ENCODE results near the gene MAGEF1.

The MAGEF1 gene

DNA sequence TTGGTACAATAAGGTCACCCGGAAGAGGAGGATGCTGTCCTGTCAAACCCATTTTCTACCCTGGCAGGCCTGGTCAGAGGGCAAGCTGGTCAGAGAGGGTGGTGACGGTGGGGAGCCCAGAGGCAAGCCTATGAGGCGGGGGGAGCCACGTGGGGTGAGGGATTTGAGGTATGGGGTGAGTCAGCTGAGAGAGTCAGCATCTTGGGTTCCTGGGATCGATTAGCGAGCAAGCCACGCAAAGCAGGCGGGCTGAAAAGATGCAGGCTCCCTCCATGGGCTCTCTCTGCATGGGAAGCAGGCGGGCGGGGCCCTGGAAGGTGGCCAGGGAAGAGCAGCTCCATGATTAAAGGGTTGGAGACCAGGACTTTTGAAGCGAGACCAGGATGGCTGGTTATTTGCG lies 48.1 kb downstream of the MAGEF1 start:
- no peak for FAIRE-seq

DNA sequence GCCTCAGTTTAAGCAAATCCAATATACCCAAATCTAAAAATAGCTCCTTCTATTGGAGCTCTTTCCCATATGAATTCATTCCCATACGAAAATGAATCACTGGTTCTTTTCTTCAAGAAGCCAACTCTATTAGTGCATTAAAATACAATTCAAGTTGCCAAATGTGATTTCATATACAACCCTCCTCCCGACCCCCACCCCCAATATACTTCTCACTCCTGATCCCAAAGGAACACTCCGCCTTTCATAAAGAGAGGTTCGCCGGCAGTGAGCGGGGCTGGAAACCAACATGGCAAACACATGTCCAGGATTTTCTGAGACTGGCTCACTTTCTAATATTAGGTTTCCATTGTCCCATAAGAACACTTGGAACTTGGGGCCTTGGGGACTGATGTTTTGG lies 48.5 kb downstream of the MAGEF1 start:
- FAIRE-seq: no peak

DNA sequence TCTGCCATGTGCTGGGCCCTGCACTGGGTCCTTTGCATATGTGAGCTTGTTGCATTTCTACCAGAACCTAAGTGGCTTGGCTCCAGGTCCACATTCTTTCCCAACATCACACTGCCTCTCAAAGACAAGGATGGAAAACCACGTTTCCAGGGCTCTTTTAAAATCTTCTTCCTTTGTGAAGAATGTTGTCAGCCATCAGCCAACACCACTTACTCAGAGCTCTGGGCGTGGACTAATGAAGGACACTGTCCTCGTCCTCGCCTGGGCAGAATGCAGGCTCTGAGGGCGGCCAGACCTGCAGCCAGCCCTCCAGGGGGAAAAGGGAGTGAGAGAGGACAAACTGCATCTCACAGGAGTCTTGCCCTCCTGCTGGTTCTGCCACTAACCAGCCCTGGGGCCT lies 49.7 kb downstream of the MAGEF1 start:
- no peak for FAIRE-seq

DNA sequence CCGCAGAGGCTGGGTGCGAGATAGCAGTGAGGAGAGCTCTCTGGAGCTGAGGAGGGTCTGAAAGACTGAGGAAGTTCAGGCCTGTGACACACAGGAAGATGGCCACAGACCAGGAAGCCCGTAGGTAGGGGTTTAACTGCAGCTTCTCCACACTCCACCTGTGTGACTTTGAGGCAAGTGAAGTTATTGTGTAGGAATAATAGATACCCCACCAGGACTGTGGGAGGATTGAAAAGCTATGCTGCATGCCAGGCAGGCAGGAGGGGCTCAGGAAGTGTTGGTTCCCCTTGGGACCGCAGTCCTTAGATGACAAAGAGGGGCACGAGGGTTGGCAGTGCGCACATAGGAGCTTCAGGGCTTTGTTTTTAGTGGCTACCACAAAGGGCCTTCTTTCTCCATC lies 50.9 kb downstream of the MAGEF1 start:
- FAIRE-seq: no peak
